ENCODE results near the gene AQP12A. TPM values are rescaled to one million over a fixed set of nuclear protein-coding genes. Genes with fewer than 3 reads are reported as not detected.

Gene AQP12A
- total RNA-seq, 4 donors from 2014 or later: not detected

DNA sequence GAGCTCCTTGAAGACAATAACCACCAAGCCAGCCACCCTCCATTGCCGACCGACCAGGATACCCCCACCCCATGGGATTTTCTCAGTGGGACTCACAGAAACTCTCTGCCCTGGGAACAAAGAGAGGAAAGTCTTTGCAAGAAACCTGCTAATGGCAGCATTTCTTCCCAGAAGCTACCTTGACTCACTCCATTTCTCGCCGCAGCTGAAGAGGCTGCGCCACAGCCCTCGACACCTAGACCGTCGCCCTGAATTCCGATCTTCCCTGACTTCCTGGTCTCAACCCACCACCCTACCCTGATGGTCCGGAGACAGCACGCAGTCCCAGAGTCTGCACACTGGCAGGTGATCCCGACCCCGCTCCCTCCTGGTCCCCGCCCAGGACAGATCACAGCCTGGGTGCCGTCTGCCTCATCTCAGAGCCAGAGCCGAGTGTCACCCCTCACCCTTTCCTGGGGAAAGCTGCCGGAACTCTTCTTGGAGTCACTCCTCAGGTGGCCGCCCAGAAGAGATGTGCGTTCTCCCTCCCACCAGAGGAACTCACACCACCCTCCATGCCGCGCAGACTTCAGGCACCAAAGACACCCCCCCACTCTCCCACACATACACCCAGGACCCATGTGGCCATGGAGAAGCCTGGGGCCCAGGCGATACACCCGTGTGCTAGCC lies 24.6 kb downstream of the AQP12A start:
- TF ChIP-seq, protein P1, sequence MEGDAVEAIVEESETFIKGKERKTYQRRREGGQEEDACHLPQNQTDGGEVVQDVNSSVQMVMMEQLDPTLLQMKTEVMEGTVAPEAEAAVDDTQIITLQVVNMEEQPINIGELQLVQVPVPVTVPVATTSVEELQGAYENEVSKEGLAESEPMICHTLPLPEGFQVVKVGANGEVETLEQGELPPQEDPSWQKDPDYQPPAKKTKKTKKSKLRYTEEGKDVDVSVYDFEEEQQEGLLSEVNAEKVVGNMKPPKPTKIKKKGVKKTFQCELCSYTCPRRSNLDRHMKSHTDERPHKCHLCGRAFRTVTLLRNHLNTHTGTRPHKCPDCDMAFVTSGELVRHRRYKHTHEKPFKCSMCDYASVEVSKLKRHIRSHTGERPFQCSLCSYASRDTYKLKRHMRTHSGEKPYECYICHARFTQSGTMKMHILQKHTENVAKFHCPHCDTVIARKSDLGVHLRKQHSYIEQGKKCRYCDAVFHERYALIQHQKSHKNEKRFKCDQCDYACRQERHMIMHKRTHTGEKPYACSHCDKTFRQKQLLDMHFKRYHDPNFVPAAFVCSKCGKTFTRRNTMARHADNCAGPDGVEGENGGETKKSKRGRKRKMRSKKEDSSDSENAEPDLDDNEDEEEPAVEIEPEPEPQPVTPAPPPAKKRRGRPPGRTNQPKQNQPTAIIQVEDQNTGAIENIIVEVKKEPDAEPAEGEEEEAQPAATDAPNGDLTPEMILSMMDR (IDR thresholded peaks at IDR 0.05; ENCODE audit: low read depth): no peak

DNA sequence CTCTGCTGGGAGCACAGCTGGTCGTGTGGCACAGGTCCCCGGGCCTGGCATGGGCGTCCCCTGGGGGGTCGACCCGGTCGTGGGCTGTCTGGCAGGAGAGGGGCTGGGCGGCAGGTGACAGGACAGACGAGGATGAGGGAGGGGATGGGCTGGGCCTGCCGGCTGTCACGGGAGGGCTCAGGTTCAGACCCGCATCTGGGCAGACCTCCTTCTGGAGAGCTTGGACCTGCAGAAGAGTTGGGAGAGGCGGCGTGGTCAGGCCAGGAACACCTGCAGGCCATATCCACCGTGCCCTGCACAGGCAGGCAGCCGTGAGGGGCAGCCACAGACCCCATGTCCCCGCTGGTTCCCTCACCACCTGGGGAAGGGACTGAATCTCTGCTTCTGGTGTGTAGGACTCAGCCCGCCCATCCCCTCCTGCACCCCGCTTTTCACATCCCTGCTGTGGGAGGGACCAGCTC lies 25.5 kb downstream of the AQP12A start:
- TF ChIP-seq, protein P1 (IDR thresholded peaks at IDR 0.05; ENCODE audit: low read depth): no peak

DNA sequence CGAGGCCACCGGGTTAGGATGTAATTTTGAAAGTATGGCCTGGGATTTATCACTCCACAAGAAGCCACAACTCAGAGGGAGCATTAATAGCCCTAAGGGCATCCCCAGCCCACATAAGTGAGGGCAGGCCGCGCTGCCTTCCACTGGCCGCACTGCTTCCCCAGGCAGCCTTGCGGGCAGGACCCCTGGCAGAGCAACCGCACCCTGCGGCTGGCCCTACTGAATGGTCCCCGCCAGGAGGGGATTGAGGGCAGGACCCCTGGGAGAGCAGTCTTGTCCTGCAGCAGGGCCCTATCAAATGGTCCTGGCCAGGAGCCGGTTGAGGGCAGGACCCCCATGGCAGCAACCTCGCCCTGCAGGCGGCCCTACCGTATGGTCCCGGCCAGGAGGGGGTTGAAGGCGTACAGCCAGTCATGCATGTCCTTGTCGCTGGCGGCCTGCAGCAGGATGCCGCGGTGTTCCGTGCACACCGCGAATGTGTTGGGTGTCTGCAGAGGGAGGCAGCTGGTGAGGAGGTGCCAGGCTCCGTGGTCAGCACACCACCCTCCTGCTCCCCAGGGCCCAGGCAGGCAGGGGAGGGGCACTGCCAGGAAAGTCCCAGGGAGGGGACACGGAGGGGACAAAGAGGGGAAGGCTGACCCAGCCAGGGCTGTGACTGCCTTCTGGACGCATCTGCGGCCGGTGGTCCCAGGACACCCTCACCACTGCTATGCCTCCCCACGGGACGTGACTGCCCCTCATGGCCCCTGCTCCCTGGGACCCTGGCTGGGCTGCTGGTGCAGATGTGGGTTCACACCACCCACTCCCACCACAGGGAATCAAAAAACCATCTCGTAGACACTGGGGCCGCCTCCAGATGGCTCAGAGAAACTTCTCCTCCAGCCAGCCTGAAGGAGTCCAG lies 26.3 kb downstream of the AQP12A start:
- TF ChIP-seq, protein P1 (IDR thresholded peaks at IDR 0.05; ENCODE audit: low read depth): no peak

DNA sequence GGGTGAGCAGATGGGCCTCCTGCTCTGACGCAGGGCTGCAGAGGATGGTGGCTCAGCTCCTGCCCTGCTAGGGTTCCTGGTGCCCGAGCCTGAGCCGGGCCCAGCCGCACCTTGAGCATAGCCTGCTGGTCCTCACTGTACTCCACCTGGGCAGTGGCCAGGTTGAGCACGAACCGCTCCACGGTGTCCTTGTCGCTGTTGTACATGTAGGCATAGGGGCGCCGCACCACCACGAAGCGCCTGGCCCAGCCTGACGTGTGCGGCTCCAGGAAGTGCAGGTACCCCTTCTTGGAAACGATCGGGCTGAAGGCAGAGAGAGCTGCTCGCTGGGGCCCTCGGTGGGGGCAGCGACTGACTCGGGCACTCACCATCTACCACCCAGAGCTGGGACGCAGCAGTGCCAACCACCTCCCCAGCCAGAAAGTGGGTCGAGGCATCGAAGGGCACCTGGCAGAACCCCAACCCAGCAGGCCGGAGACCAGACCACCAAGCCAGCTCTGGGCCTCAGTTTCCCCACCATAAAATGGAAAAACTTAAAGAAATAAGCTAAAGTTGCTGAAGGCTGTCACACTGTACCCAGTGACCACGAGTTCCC lies 27.3 kb downstream of the AQP12A start:
- TF ChIP-seq, protein P1 (IDR thresholded peaks at IDR 0.05; ENCODE audit: low read depth): no peak

DNA sequence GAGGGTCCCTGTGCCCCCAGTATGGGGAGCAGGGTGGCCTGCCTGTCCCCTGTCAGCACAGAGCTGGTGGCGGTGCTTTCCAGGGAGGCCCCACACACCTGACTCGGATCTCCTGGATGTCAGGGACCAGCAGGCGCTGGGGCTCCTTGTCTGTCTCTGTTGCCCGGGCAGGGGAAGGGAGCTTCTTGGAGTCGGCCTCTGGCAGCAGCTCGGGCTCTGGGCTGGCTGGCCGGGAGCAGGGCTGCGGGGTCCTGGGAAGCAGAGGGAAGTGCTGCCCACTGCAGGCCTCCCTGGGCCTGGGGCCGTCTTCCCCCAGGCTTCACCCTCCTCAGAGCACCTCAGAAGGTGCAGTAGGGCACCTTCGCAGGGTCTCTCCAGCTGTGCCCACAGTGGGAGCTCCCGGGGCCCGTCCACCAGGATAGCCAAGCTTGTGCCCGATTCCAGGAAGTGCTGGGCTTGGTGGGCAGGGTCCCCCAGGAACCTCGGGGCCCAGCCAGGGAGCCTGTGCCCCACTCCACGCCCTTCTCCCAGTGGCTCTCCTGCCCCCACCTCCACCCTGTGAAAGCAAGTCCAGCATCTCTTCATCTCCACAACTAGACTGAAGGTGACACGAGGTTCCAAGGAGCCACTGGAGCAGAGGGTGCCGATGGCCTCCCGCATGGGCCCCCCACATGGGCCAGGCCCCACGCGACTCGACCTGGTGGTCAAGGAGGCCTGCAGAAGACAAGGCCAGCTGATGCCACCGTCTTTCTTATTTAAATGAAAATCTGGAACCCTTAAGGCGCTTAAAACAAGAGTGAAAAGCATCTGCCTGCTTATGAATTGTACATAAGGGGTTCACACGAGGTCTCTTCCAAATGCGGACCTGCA lies 28.2 kb downstream of the AQP12A start:
- TF ChIP-seq, protein P1 (IDR thresholded peaks at IDR 0.05; ENCODE audit: low read depth): no peak

DNA sequence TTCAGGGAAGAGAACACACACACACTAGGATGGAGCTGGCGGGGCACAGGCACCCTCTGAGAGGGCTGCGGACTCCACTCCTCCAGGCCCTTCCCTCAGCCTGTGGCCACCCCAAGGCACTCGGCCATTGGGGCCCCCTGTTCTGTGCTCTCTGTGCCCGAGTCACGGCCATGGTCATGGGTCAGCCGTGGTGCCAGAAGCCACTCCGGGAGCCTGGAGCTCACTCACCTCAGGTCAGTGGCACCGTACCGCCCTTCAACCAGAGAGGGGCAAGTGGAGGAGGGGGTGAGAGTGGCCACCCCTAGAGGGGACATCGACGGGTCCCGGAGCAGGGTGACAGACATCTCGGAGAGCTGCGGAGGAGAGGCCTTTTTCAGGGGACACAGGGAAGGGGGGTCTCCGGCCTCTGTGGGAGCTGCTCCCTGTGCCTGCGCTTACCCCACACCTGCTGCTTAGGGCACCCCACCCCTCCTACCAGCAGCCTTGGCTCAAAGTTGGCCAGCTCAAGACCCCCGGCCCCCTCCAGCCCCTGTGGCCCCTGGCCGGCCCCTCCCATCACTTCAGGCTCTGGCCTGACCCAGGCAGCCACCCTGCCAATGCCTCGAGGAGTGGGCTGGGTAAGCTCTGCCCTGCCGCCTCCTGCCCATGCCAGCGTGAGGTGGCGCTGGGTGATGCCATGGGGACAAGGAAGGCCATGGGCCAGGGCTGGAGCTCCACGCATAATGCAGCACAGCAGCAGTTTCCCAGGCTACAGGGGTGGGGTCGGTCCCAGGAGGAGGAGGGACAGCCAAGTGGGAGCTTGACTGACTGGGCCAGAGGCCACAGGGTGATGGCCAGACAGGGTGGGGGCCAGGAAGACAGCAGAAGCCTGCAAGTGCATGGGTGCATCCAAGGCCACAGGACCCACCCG lies 29.3 kb downstream of the AQP12A start:
- TF ChIP-seq, protein P1 (IDR thresholded peaks at IDR 0.05; ENCODE audit: low read depth): no peak

Data from subcutaneous adipose tissue (tissue), 4 donors.